Stimulated activated CD4-positive, alpha-beta T cell treated with anti-CD3 and anti-CD28 coated beads, Interleukin-4, amount 100 ng/mL, for 1 hour (primary cell): ENCODE results near the gene RPS6KA2.
"Not testable (repeated sequence)": the region's sequence is repeated elsewhere in the genome, so short reads cannot be mapped to it uniquely, and the experiment has no call there.

ENCODE experiments used
- DNase-seq: peaks from one replicate; pipeline ENCODE4 v3.0.0-alpha.2; 2020

The RPS6KA2 gene

DNA sequence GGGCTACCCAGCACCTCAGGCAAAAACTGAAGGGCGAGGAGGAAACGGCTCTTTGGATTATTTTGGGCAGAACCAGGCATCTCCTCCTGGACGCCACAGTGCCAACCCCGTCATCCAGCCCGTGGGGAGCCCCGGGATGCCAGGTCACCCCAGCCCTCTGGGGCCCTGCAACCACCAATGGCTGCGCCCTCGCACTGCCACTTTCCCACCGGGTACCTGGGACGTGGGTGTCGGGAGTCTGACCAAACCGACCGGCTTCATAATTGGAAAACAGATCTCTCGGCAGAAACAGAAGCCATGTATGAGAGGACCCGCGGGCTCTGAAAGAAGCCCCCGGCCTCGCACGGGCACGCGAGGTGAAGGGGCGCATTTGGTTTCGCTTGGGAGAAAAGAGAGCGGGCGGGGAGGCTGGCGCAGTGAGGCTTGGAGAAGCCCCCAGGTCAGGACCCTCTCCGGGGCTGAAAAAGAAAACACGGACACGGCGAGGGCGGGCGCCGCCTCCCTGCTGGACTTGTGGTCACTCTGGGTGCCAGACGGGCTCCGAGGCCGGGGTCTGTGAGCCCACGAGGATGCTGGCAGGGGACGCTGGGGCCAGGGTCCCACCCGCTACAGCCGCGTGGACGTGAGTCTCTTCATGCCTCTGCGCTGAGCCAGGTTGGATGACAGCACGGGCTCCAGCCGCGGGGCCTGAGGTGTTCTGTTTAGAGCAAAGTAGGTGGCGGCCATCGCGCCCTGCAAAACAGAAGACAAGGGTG is 214.7 kb downstream of the RPS6KA2 start:
- DNase-seq, result no peak

GRCh38 chr6:166411721-166412151 is 215.3 kb downstream of the RPS6KA2 start:
- peak; percentile 20 for DNase-seq

DNA sequence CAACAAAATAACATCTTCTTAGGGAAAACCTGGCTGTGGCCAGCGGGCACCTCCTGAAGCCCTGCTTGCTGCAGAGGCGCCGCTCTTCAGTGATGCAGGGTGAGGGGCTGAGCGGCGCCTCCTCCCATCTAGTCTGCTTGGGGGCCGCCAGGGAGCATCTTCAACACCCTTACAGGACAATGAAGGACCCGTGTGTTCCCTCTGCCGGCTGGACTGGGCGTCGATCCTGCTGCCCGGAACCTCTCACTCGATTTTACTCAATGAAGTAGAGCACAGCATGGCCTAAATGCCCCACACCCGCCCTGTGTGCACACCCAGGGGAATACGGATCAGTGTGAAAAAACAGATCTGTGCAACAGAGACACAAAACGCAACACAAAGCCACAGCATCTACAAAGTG is 215.8 kb downstream of the RPS6KA2 start:
- no peak for DNase-seq

DNA sequence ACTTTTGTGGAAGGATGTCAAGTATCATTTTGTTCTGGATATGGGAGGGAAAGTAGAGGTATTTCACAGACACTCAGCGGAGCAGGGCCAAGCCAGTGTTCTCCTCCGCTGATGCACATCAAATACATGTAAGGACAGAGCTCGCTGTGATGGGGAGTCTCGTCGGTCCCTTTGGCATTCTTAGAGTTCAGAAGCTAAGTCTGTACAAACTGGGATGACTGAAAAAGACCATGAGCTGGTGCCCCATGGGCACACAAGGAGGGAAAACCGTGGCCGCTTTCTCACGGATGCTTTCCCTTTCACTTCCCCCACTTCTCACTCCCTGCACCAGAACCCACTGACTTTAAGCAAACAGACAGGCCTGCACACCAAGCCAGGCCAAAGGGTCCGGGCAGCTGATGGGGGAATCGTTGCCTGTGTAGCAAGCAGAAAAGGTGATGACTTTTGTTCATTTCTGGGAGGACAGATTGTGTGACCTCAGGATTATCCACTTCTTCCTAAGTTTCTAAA is 216.6 kb downstream of the RPS6KA2 start:
- DNase-seq, result no peak

DNA sequence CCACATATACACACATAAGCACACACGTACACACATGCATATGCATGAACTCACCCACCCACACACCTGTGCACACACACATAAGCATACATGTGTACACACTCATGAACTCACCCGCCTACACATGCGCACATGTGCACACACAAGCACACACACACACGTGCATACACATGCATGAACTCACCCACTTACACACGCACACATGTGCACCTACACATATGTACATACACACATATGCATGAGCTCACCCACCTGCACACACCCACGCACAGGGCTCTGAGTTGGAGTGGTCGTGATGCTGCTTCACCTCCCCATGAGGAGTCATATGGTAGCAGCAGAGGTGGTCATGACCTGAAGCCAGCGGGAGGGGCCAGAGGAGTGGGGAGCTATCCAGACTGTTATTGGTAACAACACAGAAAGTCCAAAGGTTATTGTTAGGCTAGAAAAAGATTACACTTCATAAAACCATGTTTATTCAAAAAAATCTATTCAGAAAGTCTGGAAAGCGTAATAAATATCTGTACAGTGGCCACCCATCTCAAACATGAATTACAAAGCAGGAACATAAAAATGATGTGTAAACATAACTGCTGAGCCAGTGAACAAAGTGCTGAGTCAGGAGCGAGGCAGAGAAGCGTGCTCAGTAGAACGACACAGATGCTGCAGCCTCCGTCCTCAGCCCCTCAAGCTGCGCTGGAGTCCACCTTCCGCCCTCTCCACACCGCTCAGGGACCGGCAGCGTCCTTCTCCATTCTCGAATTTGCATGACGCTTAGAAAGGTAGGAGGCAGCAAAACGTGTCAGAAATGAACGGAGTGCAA is 217.9 kb downstream of the RPS6KA2 start:
- DNase-seq, result no peak

- DNase-seq, result no peak
These were observed 220.9 kb downstream of the RPS6KA2 start for GRCh38 chr6:166406197-166406596.

DNA sequence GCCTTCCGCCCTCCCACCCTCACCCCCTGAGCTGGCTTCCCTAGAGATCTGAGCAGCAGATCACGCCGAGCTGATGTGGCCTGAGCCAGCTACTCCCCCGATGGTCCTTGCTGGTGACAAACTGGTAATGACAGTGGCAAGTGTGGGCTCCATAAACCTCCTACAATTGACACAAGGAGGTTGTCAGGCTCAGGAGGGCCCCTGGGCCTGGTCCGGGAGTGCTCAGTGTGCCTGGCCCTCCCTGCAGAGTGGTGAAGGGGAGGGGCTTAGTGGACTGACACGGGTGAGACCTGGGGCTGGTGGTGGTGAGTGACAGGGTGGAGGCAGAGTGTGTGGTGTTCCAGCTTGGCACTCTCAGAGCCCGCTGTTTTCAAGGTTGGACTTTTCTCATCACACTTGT is 221.7 kb downstream of the RPS6KA2 start:
- no peak for DNase-seq

DNA sequence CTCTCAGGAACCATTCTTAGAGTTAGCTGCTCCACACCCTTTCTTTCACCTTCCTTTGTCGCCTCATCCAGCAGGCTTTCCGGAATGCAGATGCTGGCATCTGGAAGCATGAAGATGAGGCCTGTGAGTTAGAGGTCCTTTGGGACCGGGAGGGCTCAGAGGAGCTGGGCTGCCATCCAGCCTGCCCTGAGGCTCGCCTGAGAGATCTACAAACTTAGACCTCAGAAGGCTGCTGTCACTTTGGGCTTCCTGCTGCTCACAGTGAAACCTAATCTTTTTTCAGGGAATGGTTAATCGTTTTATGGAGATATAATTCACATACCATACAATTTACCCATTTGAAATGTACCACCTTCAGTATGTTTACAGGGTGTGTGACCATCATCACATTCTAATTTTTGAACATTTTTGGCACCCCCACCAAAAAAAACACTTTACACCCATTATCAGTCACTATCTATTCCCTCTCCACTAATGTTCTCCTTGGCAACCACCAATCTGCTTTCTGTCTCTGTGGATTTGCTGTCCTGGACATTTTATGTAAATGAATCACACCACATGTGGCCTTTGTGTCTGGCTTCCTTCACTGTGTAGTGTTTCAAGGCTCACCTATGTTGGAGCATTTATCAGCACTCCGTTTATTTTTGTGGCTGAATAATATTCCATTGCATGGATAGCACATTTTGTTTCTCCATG is 224.3 kb downstream of the RPS6KA2 start:
- no peak for DNase-seq

GRCh38 chr6:166400649-166401250 is 226.3 kb downstream of the RPS6KA2 start:
- peak; percentile 45 for DNase-seq

GRCh38 chr6:166400181-166400580 is 226.9 kb downstream of the RPS6KA2 start:
- DNase-seq, result no peak

DNA sequence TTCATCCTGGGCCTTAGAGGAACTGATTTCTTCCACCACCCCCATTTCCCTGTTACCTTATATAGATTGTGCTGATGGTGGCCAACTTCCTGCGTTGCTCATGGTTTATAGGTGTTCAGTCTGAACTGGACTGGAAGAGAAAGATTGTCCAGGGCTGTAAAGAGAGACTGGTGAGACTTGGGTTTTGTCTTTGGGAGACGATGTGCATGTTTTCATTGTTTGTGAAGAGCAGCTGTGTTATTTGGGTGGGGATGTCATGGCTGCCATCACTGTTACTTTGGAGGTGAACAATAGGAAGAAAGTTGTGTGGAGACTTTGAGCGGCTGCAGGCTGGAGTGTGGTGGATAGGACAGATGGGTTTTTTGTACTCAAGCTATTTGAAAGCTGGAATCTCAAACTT is 228.7 kb downstream of the RPS6KA2 start:
- no peak for DNase-seq

DNA sequence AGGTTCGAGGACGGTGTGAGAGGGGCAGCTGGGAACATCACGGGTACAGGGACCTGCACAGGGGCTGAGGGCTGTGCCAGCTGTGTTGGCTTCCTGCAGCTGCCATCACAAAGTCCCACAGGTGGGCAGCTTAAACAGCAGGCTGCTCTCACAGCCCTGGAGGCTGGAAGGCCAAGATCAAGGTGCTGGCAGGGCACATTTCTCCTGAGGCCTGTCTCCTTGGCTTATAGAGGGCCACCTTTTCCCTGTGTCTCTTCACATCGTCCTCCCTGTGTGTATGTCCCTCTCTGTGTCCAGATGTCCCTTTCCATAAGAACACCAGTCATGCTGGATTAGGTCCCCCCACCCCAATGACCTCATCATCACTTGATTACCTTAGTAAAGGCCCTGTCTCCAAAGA is 229.2 kb downstream of the RPS6KA2 start:
- no peak for DNase-seq

DNA sequence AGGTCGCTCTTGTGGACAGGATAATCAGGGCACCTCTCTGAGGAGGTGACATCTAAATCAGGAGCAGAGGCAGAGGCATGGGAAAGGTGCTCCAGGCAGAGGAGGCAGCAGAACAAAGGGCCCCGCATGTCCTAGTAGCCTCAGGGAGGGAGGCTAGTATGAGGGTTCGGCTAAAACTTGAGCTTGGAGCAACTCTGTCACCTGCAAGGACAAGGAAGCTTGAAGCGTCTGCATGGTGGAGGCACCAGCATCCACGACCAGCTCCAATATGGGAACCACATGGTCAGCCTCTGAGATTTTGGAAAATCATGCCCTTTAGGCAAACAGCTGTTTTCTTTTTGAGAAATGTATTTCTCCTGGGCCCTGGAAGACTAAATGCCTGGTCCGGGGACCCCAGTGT is 231.3 kb downstream of the RPS6KA2 start:
- DNase-seq, result no peak

- no peak for DNase-seq
These were observed 231.7 kb downstream of the RPS6KA2 start for GRCh38 chr6:166395351-166395750.

DNA sequence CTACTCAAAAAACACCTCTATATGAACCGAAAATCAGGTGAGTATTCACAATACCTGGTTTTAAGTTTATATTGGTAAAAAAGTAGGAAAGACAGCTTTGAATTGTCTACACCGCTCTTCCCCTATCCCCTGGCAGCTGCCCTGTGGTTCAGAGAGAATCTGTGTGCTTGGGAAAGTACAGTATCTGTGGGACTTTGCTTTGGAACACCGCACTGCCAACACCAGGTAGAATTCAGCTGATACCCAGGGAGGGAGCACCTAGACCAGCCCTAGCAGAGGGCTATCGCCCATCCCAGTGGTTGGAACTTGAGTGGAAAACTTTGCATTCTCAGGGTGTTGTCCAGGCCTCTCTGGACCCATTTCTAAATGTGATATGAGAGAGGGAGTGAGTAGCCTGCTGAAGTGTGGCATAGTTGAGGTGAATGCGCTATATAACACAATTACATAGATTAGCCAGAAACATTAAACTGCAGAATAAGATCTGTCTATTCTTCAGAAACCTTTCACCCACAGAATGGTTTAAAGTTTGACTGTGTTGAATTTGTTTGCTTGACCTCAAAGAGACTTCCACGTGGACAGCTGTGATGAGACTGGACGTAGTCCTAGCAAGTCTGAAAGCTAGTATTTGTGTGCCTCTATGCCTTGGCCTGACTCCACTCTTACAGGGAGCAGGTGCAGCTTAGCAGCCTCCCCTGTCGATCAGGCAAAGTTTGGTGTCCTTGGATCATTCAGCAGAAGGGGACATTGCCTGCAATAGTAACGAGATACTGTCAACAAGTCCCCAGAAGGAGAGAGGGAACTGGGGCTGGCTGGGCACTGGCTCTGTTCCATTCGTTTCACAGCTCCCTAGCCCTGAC is 232.8 kb downstream of the RPS6KA2 start:
- no peak for DNase-seq

DNA sequence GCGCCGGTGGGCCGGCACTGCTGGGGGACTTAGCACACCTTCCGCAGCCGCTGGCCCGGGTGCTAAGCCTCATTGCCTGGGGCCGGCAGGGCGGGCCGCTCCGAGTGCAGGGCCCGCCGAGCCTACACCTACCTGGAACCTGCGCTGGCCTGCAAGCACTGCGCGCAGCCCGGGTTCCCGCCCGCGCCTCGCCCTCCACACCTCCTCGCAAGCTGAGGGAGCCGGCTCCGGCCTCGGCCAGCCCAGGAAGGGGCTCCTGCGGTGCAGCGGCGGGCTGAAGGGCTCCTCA is 233.6 kb downstream of the RPS6KA2 start:
- no peak for DNase-seq

DNA sequence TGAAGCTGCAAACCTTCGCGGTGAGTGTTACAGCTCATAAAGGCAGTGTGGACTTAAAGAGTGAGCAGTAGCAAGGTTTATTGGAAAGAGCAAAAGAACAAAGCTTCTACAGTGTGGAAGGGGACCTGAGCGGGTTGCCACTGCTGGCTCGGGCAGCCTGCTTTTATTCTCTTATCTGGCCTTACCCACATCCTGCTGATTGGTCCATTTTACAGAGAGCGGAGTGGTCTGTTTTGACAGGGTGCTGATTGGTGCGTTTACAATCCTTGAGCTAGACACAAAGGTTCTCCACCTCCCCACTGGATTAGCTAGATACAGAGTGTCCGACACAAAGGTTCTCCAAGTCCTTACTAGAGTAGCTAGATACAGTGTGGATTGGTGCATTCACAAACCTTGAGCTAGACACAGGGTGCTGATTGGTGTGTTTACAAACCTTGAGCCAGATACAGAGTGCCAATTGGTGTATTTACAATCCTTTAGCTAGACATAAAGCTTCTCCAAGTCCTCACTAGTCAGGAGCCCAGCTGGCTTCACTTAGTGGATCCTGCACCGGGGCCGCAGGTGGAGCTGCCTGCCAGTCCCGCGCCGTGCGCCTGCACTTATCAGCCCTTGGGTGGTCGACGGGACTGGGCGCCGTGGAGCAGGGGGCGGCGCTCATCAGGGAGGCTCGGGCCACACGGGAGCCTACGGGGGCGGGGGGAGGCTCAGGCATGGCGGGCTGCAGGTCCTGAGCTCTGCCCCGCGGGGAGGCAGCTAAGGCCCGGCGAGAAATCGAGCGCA is 234.1 kb downstream of the RPS6KA2 start:
- DNase-seq, result not testable (repeated sequence)

DNA sequence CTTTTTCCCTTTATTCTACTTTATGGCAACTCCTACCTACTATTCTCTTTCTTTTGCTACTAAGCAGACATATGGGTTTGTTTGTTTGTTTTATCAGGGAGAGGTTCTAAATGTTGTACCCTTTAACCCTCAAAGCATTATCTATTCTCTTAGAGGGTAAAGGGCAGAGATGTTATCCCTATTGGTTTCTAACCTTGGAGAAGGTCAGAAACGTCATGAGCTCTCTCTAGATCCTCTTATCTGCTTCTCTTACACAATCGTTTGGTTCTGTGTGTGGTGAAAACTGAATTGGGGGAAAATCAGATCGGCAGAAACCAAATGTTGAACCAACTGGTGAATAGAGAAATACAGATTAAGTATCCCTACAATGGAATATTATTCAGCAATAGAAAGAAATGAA is 237.9 kb downstream of the RPS6KA2 start:
- DNase-seq, result no peak

GRCh38 chr6:166388290-166389004 is 238.6 kb downstream of the RPS6KA2 start:
- DNase-seq, result no peak

DNA sequence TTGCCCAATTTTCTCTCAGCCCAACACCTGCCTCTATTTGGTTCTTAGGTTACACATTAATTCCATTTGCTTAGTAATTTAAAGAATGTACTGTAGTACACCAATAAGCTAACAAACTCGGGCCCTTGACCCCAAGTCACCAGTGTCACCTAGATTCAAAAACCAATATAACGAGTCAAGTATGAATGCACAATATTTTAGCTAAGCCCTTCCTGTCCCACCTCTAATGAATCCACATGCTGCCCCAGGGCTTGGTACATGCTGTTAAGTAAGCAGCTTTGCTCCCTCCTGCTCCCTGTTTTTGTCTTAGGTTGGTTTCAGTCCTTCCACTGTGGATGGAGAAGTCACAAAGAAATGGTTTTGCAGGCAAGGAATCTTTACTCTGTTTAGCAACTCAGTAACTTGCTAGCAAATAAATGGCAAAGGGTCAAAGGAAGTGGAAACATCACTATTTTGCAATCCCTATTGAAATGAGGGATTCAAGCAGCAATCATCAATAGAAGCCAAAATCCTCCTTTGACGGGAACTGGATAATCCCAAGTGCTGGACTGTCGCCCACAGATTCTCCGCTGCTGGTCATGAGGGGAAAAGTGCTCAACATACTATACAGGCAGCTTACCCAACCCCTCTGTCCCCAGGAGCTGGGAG is 239.3 kb downstream of the RPS6KA2 start:
- DNase-seq, result no peak
